Fibroblast of the conjunctiva (primary cell): ENCODE measurements around the gene CCL13.

Experiments
- DNase-seq: peaks from one replicate; pipeline ENCODE4 v3.0.0-alpha.2; 2010; ENCODE audit warnings: low read depth

CCL13 gene

DNA sequence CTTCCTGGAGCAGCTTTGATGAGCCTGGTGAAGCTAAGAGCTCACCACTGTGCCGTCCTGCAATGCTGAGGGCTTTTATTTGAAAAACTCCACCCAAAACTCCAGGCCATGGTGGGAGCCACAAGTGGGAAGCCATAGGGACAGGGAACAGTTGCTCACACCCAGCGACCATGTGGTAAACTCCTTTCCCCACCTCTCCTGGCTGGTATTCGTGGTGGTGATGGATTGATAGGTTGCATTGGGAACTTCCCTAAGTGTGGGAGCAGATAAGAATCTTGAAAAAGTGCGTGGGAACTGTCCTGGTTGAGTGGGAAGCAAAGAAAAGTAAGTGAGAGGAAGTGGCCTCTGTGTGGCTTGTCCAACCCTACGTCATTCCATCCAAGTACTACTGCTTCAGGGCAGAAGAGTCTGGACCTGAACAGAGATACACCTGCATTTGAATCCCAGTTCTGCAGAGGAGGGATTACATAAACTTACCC lies 6.9 kb downstream of the CCL13 start, which contains the start of gene CCL1:
TSS of gene CCL1 (minus strand) at position 51 of the 479 bp plus-strand sequence. CDS start 72 bp downstream, outside the sequence.
- no peak for DNase-seq

DNA sequence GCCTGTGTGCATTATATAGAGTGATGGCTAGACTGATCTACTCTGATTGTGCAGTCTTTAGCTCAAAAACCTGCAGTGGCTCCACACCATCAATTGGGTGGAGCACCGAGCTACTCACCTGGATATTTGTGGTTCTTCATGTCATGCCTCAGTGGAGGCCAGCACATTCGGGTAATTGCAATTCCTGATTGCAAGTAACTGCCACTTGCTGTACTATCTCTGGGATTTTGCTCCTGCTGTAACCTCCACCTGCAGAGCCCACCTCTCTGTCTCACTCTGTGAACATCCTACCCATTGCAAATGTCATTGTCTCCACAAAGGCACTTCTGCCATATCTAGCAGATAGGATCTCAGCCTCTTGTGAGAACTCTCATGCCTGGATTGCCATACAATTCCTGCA lies 8.5 kb downstream of the CCL13 start:
- DNase-seq = no peak

DNA sequence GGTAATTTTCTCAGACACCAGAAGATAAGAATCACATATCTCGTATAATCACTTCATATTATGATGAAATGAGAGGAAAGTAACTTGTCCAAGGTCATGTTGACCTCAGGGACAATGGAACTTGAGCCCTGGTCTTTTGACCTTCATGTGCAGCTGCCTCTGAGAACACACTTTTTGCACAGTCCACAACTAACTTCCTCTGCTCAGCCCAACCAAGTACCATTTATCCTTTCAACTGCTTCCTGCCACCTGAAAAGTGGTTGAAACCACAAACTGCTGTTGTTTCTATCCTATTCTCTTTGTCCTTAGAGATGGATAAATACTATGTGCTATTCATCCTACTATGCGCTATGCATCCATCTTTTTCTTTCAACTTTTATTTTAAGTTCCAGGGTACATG lies 9.1 kb downstream of the CCL13 start:
- DNase-seq = no peak

GRCh38 chr17:34366010-34366409 lies 9.7 kb downstream of the CCL13 start:
- DNase-seq = no peak

- no peak for DNase-seq
Observed at GRCh38 chr17:34366529-34367107, 10.3 kb downstream of the CCL13 start.

DNA sequence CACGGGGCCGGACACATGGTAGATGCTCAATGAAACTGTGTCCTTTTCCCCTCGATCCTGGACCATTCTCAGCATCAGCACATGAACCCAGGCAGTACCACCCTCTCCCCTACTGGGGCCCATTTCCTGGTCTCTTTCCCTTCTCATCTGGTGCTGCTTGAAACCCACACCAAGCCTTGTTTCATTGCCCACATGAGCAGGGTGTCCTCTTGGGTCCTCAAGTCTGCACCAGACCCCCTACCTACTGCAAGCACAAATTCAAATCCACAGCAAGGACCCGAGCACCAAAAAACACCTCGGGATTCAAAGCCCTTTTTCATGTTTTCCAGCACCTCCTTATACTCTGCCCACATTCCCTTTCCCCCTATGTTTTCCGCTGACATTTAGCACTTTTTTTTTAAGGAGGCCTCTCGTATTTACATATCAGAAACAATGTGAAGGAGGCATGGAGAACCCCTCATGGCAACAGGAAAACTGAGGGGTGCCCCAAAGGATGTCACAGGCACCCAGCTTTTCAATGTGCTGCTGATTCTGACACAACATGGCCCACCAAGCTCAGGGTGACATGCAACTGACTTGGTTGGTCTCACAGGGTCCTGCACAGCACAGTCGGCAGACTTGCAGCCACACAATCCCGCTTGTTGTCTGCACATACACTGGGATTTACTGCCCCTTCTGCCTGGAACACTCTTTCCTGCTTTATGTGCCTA lies 11.4 kb downstream of the CCL13 start:
- DNase-seq = no peak

GRCh38 chr17:34368196-34368945 lies 12.1 kb downstream of the CCL13 start:
- no peak for DNase-seq

DNA sequence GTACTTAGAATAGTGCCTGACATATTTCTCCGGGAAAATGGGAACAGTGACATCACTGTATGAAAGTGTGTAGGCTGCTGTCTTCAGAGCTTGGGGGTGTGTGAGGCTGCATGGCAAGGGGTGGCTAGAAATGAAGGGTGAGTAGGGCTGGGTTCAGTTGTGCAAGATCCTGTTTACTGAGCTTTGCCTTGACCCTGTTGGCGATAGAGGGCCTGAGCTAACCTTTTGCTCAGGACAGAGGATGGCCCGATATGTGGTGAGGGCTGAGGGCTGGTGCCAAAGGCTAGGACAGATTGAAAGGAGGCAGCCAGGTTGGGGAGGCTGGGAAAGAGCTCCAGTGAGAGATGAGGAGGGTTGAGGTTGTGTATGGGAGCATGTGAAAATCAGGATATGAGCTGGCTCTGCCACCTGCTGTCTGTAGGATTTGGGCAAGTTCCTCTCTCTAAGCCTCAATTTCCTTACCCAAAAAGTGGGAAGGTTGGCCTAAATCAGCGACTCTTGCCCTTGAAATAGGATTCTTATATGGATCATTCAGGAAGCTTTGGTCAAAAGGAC lies 12.7 kb downstream of the CCL13 start:
- no peak for DNase-seq

GRCh38 chr17:34369571-34369970 lies 13.3 kb downstream of the CCL13 start:
- no peak for DNase-seq

- no peak for DNase-seq
Observed at GRCh38 chr17:34370376-34370996, 14.2 kb downstream of the CCL13 start.

DNA sequence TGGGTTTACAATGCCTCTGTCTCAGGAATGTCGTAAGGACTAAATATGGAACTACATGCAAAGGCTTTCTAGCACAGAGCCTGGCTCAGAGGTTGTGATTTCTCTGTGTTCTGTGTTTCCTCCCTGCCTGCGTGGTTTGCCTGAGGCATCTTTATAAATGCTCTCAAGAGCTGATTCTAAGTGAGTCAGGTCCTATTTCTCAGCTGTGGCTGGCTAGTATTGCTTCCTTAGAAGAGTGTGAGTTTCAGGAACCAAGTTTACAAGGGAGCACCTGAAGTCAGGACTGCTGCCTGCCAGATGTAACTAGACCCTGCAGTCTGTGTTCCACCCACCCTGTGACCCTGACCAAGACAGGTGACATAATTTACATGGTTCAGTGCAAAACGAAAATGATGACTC lies 14.7 kb downstream of the CCL13 start:
- no peak for DNase-seq

DNA sequence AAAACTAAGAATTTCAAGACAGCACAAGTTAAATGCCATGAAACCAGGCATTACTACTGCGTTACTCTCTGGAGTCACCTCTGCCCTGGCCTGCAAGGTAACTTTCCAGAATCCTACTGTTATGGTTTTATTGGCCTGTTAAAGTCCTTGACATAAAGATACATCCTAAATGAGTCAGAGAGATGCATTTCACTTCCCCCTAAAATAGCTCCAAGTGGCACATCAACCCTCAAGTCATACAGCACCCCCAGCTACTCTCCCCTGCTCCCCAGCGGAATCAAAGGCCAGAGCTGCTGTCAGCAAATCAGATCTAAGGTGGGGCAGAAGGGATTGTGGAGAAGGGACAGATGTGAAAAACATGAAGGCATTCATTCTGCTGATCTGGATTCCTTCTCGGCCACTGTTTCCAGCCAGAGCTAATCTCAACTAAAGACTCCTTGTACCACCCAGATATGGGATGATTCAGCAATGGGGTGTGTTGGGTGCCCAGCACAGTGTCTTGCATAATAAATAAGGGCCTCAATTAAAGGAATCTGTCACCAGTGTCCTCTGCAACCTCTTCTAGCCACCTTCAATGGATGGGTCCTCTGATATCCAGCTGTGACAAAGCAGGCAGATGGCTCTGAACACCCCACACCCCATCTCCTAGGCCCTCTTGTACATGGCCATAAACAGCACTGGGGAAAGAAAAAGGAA lies 15.3 kb downstream of the CCL13 start:
- no peak for DNase-seq

DNA sequence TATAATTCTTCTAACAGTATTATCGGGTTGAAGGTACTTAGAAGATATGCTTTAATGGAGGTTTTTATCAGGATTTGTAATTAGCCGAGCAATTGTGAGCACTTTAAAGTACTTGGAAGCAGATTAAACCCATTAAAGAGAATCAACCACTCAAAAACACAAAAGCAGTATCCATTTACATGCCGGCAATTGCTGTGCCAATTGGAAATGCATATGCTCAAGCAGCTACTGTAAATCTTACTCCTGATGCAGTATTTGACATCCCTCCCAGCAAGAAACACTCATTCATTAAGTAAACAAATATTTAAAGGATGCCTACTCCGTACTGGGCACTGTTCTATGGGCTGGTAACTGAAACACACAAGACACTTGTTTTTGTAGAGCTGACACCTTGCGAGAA lies 18.2 kb downstream of the CCL13 start:
- no peak for DNase-seq

DNA sequence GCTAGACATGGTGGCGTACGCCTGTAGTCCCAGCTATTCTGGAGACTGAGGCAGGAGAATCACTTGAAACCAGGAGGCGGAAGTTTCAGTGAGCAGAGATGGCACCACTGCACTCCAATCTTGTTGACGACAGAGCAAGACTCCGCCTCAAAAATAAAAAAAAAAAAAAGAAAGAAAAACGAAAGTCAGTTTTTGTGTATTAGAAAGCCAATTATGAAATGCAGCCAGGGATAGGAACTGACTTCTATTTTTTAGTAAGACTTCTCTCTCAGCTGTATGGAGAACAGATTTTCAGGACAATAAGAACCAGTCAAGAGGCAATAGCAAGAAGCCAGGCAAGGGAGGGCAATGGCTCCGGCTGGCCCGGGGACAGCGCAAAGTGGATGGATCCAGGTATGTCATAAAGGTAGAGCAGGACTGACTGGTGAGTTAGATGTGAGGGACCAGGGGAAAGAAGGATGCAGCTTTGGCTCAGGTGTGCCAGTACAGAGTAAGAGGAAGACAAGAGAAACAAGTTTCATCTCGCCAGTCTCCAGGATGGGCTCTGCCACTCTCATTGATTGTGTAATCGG lies 19.2 kb downstream of the CCL13 start:
- DNase-seq = no peak

- no peak for DNase-seq
Observed at GRCh38 chr17:34377078-34377823, 21.0 kb downstream of the CCL13 start.

DNA sequence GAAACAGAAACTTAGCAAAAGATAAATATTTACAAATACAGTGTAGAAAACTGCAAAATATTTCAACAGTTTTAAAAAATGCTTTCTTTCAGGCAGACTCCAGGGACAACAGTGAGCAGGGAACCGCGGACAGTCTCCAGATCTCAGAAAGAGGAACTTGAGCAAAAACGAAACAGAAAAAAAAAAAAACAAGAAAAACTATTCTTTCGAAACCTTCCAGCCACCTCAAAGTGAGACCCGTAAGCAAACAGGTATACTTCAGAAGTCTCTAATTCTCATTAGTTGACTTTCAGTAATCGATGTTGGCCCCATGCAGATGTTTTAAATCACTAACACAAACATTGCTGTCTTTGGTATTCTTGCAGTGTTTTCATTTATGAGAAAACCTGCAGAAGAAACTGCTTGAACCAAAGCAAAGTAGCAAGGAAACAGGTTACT lies 22.4 kb downstream of the CCL13 start:
- DNase-seq = no peak

DNA sequence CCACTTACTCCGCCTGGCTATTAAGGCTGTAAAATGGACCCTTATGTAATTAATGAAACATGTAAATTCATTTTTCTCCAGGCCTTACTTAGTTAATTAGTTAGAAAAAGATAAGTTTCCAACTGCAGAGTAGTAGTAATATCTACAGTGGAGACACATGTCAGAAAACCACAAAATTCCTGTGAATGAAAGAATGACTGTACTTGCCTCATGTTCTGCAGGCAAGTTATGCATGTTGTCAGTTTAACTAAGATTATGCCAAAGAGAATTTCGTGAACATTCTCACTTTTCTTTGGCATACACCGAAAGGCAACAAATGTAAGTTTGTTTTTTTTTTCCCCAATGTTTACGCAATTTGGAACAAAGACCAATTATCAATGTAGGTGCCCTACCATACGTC lies 23.6 kb downstream of the CCL13 start:
- DNase-seq = no peak

DNA sequence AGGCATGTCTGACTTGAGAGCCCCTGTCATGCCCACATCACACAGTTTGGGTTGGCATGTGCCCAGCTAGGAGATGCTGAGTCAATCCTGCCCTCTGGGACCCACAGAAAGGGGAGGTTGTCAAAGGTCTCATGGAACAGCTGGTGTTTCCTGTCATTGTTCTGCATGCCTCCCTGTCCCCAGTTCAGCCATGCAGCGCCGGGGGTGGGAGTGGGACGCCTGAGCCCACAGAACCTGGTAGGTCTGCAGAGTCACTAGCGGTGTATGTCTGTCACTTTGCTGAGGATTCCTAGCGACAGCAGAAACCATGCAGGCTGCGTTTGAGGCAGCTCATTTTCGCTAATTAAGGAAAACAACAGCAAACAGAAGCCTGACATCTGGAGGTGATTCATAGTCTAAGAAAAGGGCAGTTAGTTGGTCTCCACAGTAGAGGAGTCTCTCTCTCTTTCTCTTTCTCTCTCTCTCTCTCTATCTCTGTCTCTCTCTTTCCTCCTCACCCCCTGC lies 26.4 kb downstream of the CCL13 start:
- no peak for DNase-seq

- no peak for DNase-seq
Observed at GRCh38 chr17:34383216-34383615, 26.9 kb downstream of the CCL13 start.

DNA sequence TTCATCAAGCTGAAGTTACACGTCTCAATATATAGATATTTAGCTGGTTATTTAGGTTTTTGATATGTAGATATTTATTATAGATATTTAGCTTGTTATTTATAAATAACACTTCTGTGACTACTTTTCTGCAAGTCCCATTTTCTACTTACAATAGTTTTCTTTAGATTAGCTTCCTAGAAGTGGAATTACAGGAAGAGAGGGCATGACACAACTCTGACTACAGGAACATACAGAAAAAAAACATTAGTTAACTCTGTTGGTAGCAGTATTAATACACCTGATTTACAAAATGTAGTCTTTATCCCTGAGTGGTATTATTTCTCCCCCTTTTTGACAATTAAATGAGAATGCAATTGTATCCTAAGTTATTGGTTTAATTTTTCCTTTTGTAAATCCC lies 28.0 kb downstream of the CCL13 start:
- no peak for DNase-seq
